ENCODE measurements around the gene CFAP107.

DNA sequence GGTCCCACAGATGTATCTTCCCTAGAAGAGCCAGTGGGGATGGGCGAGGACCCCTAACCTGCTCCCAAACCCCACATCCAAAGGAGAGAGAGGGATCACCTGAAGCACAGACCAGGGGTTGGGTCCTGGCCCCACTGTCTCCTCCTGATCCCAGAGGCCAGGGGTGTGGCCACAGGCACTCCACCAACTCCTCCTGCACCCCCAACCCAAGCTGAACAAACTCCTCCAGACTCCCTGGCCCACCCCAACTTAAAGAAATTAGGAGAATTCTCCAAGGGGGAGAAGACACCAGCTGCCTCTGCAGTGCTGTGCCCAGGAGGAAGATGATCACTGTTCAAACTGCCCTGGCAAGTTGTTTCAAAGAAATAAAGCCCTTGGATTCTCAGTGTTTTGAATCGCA, 23.0 kb downstream of the CFAP107 start:
- no peak for TF ChIP-seq EZH2 (IDR thresholded peaks at IDR 0.05)
- no peak for TF ChIP-seq CTCF (IDR thresholded peaks at IDR 0.05)
- TF ChIP-seq EZH2phosphoT487 (IDR thresholded peaks at IDR 0.05) = no peak
